ENCODE data around the gene RGS18.

GRCh38 chr1:192190066-192190465, 31.8 kb downstream of the RGS18 start:
- TF ChIP-seq POLR2AphosphoS5 (IDR thresholded peaks at IDR 0.05; ENCODE audit: low read depth) (no peak), CTCF (IDR thresholded peaks at IDR 0.05; ENCODE audit: insufficient read depth, low read length) (no peak)
- TF ChIP-seq, protein P1, sequence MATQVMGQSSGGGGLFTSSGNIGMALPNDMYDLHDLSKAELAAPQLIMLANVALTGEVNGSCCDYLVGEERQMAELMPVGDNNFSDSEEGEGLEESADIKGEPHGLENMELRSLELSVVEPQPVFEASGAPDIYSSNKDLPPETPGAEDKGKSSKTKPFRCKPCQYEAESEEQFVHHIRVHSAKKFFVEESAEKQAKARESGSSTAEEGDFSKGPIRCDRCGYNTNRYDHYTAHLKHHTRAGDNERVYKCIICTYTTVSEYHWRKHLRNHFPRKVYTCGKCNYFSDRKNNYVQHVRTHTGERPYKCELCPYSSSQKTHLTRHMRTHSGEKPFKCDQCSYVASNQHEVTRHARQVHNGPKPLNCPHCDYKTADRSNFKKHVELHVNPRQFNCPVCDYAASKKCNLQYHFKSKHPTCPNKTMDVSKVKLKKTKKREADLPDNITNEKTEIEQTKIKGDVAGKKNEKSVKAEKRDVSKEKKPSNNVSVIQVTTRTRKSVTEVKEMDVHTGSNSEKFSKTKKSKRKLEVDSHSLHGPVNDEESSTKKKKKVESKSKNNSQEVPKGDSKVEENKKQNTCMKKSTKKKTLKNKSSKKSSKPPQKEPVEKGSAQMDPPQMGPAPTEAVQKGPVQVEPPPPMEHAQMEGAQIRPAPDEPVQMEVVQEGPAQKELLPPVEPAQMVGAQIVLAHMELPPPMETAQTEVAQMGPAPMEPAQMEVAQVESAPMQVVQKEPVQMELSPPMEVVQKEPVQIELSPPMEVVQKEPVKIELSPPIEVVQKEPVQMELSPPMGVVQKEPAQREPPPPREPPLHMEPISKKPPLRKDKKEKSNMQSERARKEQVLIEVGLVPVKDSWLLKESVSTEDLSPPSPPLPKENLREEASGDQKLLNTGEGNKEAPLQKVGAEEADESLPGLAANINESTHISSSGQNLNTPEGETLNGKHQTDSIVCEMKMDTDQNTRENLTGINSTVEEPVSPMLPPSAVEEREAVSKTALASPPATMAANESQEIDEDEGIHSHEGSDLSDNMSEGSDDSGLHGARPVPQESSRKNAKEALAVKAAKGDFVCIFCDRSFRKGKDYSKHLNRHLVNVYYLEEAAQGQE (IDR thresholded peaks at IDR 0.05; ENCODE audit: insufficient replicate concordance, low read depth), result no peak

Data from HL-60 (cell line).